NAMALWA (cell line): Measurements from ENCODE around the gene LGR4.

Experiments
- DNase-seq: peaks from one replicate; pipeline ENCODE4 v3.0.0-alpha.2; 2015; ENCODE audit warnings: low spot score

Gene LGR4

GRCh38 chr11:27427183-27427980 lies 45.2 kb downstream of the LGR4 start:
- DNase-seq = no peak

DNA sequence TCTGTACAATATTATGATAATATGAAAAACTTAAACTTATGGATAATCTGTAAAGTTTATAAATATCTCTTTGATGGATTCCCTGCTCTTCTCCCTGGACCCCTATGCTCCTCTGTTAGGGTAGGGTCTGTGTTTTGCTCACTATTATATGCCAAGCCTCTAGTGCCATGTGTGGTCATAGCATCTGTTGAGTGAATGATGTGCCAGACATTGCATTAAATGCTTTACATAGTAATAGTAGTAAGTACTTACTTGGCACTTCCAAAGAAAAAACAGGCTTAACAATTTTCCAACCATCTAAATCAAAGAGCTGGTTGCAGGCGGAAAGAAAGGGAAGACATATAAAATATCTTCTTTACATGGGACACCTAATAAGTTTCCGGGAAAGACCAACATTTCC lies 46.8 kb downstream of the LGR4 start:
- DNase-seq = no peak

- DNase-seq = no peak
These were observed 49.5 kb downstream of the LGR4 start for GRCh38 chr11:27423125-27423524.

- DNase-seq = no peak
These were observed 50.6 kb downstream of the LGR4 start for GRCh38 chr11:27421819-27422494.

GRCh38 chr11:27420722-27421572 lies 51.6 kb downstream of the LGR4 start:
- DNase-seq = no peak

- DNase-seq = no peak
These were observed 52.4 kb downstream of the LGR4 start for GRCh38 chr11:27420217-27420616.

- no peak for DNase-seq
These were observed 54.2 kb downstream of the LGR4 start for GRCh38 chr11:27418356-27418755.

DNA sequence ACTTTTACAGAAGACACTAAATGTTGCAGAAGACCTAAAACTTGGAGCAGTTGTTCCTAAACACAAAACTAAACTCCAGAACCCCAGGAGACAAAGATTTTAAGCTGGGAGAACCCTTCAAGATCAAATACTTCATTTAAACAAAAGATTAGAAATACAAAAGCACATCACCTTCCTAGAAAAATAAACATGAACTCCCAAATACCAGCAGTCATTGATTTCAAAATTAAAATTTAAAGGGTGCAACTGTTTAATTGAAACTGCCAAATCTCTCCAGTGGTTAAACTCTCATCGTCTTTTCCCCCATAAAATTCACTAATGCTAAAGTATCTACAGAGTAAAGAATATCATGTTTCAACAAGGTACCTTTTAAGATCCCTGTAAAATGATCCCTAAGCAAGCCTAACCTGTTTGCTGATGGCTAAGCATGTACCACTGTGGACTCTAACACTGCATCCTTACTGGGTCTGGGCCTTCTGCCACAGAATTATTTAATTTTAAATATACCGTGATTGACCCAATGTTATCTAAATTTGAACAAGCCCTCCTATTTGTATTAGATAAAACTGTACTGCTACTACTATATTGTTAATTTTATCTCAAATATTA lies 55.9 kb downstream of the LGR4 start:
- DNase-seq = no peak

DNA sequence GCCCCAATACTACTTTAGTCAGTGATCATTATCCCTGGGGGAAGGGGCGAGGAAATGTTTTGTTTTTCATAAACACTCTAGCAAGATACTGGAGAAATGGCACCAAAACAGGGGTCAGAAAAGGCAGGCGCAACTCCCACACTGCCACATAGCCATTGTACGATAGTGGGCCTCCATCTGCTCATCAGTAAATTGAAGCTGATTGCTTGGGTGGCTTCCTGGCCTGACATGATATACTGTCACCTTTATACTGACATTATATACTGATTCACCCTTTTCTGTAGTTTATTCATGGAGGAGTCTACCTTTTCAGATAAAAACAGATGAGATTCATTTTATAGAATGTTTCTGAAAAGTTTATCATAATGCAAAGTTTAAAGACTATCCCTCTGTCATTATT lies 57.9 kb downstream of the LGR4 start:
- DNase-seq = no peak

- no peak for DNase-seq
These were observed 59.4 kb downstream of the LGR4 start for GRCh38 chr11:27413218-27413617.

DNA sequence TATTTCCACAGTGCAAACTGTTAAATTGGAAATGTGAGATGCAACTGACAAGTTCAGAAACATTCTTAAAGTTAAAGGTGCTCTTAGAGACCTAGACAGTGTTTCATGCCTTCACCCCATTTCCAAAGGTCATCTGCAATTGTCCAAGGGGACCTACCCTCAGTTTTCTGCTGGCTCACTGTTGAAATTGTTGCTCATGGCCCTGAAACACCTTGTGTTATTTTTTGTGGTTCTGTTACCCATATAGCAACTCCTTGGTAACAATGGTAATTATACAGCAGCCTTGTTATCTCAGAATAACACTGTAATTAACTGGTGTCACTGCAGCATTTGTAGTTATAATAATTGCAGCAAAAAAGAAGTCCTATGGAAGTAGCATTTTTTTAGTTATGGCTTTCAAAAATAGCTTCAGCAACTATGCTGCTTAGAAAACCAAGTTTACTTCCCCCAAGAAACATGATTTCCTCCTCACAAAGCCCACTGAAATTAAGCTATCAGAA lies 60.3 kb downstream of the LGR4 start:
- DNase-seq = no peak

DNA sequence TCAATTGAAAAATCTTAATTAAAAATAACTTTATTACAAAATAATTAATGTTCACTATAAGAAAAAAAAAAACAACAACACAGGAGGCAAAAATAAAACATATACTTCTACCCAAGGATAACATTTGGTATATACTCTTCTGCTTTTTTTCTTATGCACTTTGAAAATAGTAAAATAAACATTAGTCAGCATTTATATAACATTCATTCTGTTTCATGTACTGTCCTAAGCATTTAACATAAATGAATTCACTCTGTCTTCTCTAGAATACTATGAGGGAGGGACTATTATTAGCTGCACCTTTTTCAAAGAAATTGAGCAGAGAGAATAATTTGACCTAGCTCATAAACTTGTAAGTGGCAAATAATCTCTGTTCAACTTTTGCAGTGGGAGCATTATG lies 61.3 kb downstream of the LGR4 start:
- DNase-seq = no peak

DNA sequence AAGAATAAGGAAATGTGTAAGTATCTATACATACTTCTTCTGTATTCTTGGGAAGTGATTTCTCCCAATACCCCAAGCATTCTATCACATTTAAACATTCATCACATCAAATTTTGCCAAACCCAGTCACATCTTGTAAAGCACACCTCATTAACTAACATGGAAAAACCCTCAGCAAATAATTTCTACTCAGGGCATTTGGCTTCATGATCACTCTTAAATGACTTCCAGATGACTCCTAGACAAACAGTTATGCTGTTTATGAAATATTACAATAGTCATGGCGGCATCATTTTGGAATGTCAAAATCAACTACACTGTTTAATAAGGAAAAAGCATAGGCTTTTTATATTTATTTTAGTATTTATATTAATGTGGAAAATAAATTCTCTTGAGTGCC lies 62.3 kb downstream of the LGR4 start:
- no peak for DNase-seq

DNA sequence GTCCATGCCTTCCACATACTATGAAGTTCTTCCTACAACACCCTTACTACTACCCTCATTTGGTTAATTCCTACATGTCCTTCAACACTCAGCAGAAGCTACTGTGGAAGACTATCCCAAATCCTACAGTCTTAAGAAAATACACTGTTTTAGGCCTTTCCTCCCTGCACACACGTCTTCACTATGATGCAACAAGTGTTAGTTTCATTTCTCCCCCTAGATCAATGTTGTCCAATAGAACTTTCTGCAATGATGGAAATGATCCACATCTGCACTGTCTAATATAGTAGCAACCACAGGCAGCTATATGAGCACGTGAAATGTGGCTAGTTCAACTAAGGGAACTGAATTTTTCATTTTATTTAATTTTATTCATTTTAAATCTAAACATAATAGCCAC lies 62.8 kb downstream of the LGR4 start:
- DNase-seq = no peak

DNA sequence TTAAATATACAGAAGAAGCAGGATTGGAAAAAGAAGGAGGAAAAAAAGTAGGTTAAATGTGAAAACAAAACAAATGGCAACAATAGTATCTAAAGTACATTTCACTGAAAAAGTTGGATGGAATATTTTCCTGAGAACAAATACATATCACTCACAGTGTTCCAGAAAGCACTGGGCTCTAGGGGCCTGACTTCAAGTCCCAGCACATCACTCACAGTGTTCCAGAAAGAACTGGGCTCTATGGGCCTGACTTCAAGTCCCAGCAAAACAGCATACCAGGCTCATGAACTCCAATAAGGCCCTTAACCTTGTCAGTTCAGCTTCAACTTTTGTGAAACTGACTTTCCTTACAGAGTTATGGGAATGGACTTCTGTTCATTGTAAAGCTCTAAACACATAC lies 63.5 kb downstream of the LGR4 start:
- DNase-seq = no peak

DNA sequence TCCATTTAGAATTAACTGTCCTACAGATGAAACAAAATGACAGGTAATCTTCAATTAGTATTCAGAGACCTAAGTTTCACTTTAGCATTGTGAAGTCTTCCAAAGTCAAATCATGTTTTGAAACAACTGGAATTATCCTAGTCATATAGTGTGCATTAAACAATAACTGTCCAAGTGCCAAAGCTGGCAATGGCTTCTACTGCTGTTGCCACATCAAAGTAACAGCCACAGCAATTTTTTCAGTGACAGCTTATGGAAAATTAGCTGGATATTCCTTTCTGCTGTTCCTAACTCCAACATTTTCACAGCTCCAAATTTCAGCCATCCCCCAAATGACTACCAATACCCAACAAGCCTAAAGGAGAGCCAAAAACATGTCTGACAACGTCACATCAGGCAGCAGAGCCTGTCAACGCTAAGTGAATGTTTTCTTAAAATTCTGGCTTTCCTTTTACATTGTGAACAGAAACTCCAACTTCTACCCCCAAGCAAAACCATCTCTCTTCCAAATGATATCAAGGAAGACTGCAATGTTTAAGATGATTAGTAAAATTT lies 64.3 kb downstream of the LGR4 start:
- DNase-seq = no peak

DNA sequence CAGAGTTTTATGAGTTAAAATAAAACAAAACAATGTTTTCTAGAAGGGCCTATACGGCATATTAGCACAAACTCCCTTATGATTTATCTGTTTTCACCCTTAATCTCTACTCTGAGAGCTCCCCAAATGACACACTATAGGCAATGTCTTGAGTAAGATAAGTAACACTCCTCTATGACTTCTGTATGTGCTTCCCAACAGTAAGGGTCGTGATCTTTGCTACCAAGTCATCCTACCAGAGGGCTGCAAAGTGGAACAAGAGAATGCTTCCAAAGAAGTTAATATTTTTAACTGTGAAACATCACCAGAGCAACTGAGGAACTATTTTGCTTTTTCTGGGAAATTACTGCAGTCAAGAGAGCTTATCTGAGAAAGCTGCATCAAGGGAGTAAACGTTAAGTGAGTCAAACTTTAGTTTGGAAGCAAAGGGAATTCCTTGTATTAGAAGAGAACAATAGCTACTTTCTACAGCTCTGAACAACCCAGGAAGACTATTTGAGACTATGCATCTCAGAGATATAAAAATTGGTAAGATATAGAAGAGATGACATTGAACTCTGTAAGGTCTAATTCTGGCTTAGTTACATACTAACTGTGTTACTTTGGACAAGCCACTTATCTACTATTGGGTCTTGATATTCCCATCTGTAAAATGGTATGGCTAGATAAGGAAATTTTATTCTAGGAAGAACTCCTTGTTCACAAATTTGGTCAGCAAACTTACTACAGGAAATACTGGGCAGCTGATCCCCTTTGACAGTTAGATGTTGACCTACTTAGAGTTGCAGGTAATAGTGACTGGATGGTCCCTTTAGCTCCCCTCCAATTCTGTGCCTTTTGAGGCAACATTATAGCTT lies 65.9 kb downstream of the LGR4 start:
- DNase-seq = no peak

DNA sequence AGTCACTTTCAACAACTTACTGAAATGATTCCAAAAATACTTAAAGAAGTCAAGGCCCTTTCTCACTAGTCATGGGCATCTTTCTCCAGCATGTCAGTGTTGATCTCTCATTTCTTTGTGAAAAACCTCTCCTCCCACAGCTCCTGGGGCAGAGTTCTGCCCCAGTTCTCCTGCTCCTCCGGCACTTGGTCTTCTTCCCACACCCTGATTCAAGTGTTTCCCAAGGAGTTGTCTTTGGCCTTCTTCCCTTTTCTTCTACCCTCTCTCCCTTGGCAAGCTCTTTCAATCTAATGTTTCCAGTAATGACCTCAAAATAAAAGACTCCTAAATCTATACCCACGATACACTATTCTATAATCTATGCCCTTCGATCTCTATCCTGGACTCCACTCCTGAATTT lies 67.5 kb downstream of the LGR4 start:
- no peak for DNase-seq

- DNase-seq = no peak
These were observed 68.2 kb downstream of the LGR4 start for GRCh38 chr11:27404427-27404826.

DNA sequence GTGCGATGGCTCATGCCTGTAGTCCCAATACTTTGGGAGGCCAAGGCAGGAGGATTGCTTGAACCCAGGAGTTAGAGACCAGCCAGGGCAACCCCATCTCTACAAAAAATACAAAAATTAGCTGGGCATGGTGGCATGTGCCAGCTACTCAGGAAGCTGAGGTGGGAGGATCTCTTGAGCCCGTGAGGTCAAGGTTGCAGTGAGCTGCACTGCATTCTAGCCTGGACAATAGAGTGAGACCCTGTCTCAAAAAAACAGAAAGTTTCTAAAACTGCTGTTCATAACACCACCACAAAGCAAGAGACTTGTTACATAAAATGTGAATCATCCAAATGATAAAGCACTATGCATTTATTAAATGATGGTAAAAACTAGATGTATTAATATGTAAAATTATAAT lies 69.4 kb downstream of the LGR4 start:
- no peak for DNase-seq

GRCh38 chr11:27402450-27402849 lies 70.1 kb downstream of the LGR4 start:
- no peak for DNase-seq
